Stimulated activated CD4-positive, alpha-beta T cell treated with anti-CD3 and anti-CD28 coated beads, Interleukin-4, amount 100 ng/mL, for 4 hours (primary cell): ENCODE measurements around the gene DLG5.

Source experiments
- DNase-seq, 2 experiments: peaks; one replicate each; pipeline ENCODE4 v3.0.0-alpha.2; 2020

The DLG5 gene

GRCh38 chr10:77817541-77817940, 109.0 kb downstream of the DLG5 start:
- no peak for DNase-seq

DNA sequence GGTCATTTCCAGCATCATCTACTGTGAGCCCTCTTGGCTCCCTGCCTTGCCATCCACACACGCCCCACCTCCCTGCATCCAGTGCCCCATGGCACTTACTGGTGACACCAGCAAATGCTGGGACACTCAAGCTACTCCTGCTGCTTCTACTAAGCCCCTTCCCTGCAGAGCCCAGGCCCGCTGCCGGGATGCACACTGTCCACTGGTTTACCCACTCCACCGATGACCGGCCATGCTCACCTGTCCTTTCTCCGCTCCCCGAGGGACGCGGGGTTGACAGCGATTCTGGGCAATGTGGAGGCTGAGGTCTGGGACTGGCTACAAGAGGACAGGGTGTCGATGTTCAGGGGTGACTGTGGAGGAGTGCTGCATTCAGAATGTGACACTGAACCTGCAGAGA, 110.2 kb downstream of the DLG5 start:
- DNase-seq: no peak

DNA sequence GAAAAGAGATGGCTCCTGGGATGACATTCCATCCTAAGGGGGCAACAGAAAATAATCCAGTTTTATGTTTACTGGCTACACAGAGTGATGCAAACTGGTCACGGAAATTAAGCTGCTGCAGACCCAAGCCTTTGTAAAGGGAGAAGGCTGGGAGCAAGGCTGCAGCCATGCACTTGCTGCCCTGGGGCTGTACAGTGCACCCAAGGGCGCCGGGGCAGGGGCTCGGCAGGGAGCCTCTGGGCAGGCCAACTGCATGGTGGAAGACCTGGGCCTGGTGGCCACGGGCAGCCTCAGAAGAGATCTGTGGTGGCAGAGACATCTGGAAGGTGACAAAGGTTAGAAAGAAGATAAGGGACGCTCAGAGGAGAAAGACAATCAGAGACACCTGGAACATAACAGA, 113.8 kb downstream of the DLG5 start:
- no peak for DNase-seq

- DNase-seq: no peak
These were observed 114.6 kb downstream of the DLG5 start for GRCh38 chr10:77811831-77812430.

GRCh38 chr10:77810446-77811335, 115.9 kb downstream of the DLG5 start:
- DNase-seq: no peak

- DNase-seq: no peak
These were observed 117.2 kb downstream of the DLG5 start for GRCh38 chr10:77809336-77809735.

GRCh38 chr10:77807706-77808105, 118.8 kb downstream of the DLG5 start:
- DNase-seq: no peak

DNA sequence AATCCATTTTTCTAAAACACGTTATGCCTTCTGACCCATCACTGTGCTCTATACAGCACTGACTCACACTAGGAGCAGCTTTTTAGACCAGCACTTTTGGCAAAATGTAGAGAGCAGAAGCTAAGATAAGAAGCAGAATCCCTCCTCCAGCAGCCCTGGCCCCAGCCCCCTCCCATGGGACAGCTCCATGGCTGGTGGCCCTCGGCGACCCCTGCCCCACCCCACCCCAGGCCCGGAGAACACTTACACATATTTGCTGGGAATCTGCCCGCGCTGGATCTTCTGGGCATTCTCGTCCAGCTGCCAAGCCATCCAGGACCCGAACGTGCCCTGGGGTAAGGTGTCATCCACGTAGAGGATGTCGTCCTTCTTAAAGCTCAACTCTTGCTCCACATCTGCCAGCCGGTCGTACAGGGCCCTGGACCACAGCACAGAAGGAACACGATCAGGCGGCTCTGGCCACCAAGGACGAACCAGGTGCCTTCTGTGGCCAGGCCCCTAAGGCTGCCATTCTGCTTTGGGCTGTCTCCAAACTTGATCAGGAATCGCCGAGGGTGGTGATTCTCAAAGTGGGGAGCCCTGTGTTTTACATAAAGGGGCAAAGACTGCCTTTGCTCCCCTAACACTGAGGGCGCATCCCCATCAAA, 119.9 kb downstream of the DLG5 start:
- DNase-seq: no peak

DNA sequence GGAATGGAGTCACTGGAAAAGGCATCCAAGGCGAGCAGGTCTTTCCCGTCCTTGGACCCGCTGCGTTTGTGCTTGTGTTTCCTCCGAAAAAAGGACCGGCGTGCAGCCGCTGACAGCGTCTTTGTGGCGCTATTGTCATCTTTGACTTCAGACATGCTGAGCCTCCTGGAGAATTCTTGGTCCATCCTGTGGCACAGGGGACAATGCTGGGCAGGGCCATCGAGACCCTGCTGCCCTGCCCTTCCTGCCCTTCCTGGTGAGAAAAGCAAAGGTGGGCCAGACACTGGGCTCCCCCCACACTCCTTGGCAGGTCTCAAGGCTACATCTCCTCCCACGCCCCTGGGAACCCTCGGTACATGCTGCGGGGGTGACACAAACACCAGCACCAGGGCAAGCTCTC, 120.9 kb downstream of the DLG5 start:
- no peak for DNase-seq

DNA sequence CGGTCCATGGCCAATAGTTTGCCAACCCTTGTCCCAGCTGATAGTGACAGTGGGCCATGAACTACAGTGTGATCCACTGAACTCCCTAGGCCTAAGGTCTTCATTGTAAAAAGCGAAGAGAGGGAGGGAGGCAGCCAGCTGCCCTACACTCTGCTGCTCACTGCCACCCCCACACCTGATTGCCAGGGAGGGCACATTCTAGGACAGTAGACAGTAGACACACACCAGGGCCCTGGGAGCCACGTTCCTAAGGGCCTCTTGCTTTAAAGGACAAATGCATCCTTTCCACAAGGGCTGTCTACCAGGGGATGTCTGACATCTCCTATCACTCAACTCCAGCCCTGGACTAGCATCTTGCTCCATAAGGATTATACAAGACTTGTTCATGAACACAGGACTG, 122.2 kb downstream of the DLG5 start:
- DNase-seq: no peak

DNA sequence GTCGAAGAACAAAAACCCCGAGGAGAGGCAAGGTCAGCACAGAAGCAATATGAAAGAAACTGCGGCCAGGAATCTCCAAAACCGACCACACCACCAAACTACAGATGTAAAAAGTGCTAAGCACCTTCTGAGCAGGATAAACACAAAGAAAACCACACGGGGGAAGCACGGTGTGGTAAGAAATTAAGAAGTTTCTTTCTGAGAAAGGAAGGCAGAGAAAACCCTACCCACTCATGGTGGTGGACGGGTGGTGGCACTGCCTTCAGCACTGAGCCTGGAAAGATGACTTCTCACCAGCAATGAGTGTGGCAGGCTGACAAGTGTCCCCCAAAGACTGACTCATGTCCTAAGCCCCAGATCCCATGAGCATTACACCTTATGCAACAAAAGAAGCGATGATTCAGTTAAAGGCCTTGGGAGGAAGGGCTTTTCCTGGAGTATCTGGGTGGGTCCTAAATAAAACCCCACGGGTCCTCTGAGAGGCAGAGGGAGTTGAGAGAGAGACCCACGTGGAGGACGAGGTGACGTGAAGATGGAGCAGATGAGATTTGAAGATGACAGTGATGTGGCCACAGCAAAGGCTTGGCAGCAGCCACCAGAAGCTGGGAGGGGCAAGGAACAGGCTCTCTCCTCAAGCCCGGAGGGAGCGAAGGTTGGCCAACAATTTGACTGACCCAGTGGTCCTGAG, 124.9 kb downstream of the DLG5 start:
- DNase-seq: no peak

GRCh38 chr10:77800738-77801266, 125.8 kb downstream of the DLG5 start:
- no peak for DNase-seq

- no peak for DNase-seq
These were observed 126.2 kb downstream of the DLG5 start for GRCh38 chr10:77800320-77800719.

DNA sequence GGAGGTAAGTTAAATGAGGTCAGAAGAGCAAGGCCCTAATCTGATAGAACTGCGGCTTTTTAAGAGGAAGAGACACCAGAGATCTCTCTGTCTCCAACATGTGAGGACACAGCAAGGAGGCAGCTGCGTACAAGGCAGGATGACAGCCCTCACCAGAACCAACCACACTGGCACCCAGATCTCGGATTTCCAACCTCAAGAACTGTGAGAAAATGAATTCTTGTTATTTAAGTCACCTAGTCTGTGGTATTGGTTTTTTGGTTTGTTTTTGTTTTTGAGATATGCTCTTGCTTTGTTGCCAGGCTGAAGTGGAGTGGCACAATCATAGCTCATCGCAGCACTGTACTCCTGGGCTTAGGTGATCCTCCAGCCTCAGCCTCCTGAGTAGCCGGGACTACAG, 127.2 kb downstream of the DLG5 start:
- DNase-seq: no peak

DNA sequence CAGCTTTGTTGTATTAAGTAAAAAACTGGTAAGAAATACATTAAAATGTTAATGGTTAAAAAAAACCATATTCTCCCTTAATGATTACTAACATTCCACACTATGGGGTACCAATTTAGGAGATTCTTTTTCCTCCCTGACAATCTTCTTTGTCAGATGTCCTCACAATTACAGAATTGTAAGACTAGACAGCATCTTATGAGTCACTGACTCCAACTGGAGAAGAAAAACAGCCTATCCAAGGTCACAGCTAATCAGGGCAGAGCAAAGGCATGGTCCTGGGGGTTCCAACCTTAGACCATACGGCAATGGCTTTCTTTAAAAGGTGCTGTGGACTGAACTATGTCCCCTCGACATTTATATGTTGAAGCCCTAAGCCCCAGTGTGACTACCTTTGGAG, 127.6 kb downstream of the DLG5 start:
- no peak for DNase-seq

GRCh38 chr10:77796311-77796915, 130.1 kb downstream of the DLG5 start:
- DNase-seq: no peak

- DNase-seq: no peak
These were observed 131.0 kb downstream of the DLG5 start for GRCh38 chr10:77795426-77796055.

- DNase-seq: no peak
These were observed 132.1 kb downstream of the DLG5 start for GRCh38 chr10:77794256-77795142.

DNA sequence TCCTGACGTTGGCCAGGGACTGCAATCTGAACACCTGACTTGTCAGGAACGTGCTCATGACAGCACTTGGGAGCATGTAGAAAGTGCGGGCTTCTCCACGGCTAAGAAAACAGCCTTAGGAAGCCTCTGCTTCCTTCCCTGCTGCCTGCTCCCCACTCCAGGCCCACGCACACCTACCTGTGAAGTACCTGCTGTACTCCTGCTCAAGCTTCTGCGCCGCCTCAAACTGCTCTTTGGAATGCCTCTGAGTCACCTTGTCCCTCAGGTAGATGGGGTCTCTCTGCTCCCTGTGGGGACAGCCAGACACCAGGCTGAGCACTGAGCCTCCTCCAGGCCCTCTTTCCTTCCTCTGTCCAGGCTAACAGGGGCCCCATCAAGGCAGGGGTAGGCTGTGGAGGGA, 132.7 kb downstream of the DLG5 start:
- DNase-seq: no peak

GRCh38 chr10:77792155-77792554, 134.4 kb downstream of the DLG5 start:
- no peak for DNase-seq

DNA sequence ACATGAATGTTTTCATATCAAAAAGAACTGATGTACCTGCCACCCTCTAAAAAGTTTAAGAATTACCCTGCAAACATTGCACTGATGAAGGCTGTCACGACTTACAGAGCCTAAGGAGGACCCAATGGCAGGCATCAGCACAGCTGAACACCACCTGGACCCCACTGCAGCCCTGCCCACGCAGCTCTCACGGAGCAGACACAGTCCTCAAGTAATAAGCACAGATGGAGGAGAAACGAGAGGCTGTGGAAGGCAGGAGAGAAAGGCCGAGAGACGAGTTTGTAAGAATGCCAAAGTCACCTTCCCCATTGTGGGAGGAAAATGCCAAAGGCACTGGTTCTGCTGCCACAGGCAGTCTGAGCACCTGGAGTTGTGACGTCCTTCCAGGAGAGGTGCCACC, 135.0 kb downstream of the DLG5 start:
- no peak for DNase-seq
